ENCODE results near the gene PCNX2.

PCNX2 gene

GRCh38 chr1:232986527-232986922, 309.0 kb downstream of the PCNX2 start:
- DNase-seq (ENCODE audit: low read depth, low spot score) = no peak

- DNase-seq (ENCODE audit: low read depth, low spot score) = no peak
Observed at GRCh38 chr1:232985882-232986526, 309.5 kb downstream of the PCNX2 start.

- no peak for DNase-seq (ENCODE audit: low read depth, low spot score)
Observed at GRCh38 chr1:232984577-232985425, 310.7 kb downstream of the PCNX2 start.

GRCh38 chr1:232983817-232984567, 311.5 kb downstream of the PCNX2 start:
- DNase-seq (ENCODE audit: low read depth, low spot score) = no peak

GRCh38 chr1:232983375-232983774, 312.1 kb downstream of the PCNX2 start:
- DNase-seq (ENCODE audit: low read depth, low spot score) = no peak

- DNase-seq (ENCODE audit: low read depth, low spot score) = peak; percentile 78
Observed at GRCh38 chr1:232982238-232982944, 313.1 kb downstream of the PCNX2 start.

- DNase-seq (ENCODE audit: low read depth, low spot score) = no peak
Observed at GRCh38 chr1:232980986-232981560, 314.5 kb downstream of the PCNX2 start.

- DNase-seq (ENCODE audit: low read depth, low spot score) = peak; percentile 29
Observed at GRCh38 chr1:232980355-232980978, 315.1 kb downstream of the PCNX2 start.

- DNase-seq (ENCODE audit: low read depth, low spot score) = no peak
Observed at GRCh38 chr1:232979558-232979957, 316.0 kb downstream of the PCNX2 start.

GRCh38 chr1:232978815-232979214, 316.7 kb downstream of the PCNX2 start:
- no peak for DNase-seq (ENCODE audit: low read depth, low spot score)

- DNase-seq (ENCODE audit: low read depth, low spot score) = no peak
Observed at GRCh38 chr1:232978091-232978634, 317.4 kb downstream of the PCNX2 start.

- DNase-seq (ENCODE audit: low read depth, low spot score) = peak; percentile 58
Observed at GRCh38 chr1:232974971-232975370, 320.6 kb downstream of the PCNX2 start.

- DNase-seq (ENCODE audit: low read depth, low spot score) = no peak
Observed at GRCh38 chr1:232973652-232974611, 321.6 kb downstream of the PCNX2 start.

- DNase-seq (ENCODE audit: low read depth, low spot score) = no peak
Observed at GRCh38 chr1:232970508-232970907, 325.0 kb downstream of the PCNX2 start.

- no peak for DNase-seq (ENCODE audit: low read depth, low spot score)
Observed at GRCh38 chr1:232969799-232970198, 325.7 kb downstream of the PCNX2 start.

- peak; percentile 90 for DNase-seq (ENCODE audit: low read depth, low spot score)
Observed at GRCh38 chr1:232968965-232969364, 326.6 kb downstream of the PCNX2 start.

- no peak for DNase-seq (ENCODE audit: low read depth, low spot score)
Observed at GRCh38 chr1:232968391-232968790, 327.1 kb downstream of the PCNX2 start.

GRCh38 chr1:232966663-232967062, 328.9 kb downstream of the PCNX2 start:
- no peak for DNase-seq (ENCODE audit: low read depth, low spot score)

- DNase-seq (ENCODE audit: low read depth, low spot score) = no peak
Observed at GRCh38 chr1:232965912-232966217, 329.7 kb downstream of the PCNX2 start.
